Stimulated activated CD4-positive, alpha-beta T cell treated with anti-CD3 and anti-CD28 coated beads, Interleukin-1b, Interleukin-23, amount 100 ng/mL, for 48 hours (primary cell): ENCODE data around the gene OR2V1.
"Not testable (repeated sequence)": the region's sequence is repeated elsewhere in the genome, so short reads cannot be mapped to it uniquely, and the experiment has no call there.

ENCODE experiments used
- DNase-seq: peaks from one replicate; pipeline ENCODE4 v3.0.0-alpha.2; 2020

Gene OR2V1

DNA sequence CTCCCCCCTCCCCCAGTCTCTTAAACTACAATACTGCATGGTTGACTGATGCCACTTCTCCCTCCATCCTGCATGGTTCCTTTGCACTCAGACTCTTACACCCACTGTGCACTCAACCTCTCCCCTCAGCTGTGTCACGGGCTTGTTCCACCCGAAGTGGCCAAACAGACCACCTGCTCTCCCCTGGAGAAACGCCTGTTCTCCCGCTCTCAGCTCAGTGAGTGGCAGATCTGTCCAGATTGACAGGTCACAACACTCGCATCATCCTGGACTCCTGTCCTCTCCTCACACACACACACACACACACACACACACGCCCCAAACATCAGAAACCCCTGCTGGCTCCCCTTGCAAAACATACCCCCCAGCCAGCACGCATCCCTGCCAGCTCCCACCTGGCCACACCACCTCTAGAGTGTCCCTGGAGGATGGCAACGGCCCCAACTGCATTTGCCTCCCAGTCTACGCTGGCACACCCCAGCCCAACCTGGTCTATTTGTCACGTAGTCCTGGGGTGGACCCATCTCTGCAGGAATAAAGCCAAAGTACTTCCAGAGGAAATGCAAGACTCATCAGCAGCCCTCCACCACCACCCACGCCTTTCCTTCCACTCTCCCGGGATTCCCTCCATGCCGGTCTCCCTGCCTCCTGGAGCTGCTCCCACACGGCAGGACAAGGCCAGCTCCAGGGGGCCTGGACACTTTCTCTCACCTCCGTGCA is 2.9 kb downstream of the OR2V1 start:
- DNase-seq: no peak

DNA sequence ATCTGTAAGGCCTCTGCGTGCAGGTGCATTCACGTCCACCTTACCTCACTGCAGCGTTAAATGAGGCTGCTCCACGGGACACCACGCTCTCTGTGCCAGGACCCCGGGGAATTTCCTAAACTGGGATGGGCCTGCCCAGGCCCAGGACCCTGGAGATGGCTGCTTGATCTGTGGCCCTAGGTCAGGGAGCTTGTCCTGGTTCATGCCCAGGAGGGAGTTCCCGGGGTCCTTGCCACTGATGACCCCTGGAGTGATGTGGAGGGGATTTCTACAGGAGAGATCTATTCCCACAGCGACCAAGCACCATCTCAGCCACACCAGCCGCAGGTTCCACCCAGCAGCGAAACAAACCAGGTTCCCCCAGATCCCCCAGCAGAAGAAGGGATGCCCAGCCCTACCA is 3.5 kb downstream of the OR2V1 start:
- no peak for DNase-seq

GRCh38 chr5:181126841-181127240 is 4.1 kb downstream of the OR2V1 start:
- DNase-seq: no peak

GRCh38 chr5:181124526-181124925 is 6.4 kb downstream of the OR2V1 start:
- DNase-seq: no peak

DNA sequence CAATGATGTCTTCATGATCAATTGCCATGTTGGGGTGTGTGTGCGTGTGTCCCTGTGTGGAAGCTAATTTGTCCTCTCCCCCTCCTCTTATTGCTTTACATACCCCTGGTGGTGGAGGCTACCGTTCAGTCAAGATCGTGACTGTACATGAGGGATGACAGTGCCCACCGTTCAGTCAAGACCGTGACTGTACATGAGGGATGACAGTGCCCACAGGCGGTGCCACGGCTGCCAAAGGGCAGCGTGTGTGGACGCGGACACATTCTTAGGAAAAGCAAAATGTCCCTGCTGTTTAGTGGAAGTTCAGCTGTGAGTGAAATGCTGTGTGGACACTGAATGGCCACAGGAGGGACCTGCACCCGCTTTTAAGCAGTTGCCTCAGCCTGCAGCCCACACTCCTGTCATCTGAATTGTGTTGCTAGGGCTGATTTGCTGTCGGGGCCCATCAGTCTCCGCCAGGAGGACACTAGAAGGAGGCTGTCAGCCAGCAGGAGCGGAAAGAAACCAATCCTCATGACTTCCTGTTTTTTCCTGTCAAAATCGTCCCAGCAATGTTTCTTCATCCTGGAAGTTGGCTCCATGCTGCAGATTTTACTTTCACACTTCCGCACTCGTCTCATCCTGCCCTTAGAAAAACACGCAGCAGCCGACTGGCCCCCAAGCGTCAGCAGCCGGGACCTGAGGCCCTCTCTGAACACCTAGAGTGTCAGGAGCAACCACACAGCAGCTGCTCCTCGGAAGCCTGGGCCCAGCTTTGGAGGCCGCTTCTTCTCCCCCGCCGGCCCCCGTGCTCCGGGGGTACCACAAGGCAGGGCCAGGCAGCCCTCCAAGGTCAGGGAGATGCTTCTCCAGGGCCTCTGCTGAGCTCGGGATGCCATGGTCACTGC is 9.1 kb downstream of the OR2V1 start:
- no peak for DNase-seq

GRCh38 chr5:181120761-181121160 is 10.2 kb downstream of the OR2V1 start:
- no peak for DNase-seq

DNA sequence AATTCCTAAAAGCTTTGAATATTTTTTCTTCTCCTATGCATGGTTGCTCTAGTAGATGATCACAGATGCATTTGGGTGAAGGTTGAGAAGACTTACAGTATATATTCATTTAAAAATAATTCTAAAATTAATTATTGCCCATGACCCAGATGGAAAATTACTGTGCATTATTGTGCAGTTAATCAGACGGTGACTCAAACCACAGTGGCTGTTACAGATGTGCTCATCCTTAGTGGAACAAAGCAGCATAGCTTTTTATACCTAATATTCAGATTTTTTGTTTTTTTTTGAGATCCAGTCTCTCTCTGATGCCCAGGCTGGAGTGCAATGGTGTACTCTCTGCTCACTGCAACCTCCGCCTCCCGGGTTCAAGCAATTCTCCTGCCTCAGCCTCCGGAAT is 10.7 kb downstream of the OR2V1 start:
- no peak for DNase-seq

DNA sequence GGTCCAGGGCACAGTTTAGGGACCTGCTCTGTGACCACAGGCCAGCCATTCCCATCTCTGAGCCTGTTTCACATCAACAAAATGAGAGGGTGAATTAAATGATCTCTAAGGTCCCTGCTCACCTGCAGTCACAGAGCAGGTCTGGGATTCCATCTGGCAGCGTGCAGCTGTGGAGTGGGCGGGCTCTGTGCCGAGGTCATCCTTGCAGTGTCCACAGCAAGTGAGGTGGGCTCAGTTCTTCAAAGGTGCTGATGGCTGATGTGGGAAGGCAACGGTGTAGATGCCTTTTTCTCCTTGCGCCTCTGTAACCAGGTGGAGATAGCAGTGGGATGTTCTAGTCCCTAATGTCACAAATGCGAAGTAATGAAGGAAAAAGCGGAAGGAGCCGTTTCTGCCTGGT is 11.9 kb downstream of the OR2V1 start:
- no peak for DNase-seq

DNA sequence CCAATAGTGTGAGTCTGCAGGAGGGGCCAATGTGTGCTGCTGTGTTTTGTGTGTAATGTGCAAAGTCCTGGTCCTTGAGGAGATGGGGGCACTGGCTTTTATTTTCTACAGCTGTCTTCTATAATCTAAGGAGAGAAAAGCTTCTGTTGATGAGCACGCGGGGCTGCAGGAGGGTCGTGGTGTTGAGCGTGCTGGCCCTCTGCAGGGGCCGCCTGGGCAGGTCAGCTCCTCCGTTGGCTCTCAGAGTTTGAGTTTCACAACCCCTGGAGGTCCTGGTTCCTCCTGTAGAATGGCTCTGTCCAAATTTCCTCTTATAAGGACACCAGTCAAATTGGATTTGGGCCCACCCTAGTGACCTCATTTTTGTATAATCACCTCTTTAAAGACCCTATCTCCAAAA is 12.6 kb downstream of the OR2V1 start:
- DNase-seq: no peak

DNA sequence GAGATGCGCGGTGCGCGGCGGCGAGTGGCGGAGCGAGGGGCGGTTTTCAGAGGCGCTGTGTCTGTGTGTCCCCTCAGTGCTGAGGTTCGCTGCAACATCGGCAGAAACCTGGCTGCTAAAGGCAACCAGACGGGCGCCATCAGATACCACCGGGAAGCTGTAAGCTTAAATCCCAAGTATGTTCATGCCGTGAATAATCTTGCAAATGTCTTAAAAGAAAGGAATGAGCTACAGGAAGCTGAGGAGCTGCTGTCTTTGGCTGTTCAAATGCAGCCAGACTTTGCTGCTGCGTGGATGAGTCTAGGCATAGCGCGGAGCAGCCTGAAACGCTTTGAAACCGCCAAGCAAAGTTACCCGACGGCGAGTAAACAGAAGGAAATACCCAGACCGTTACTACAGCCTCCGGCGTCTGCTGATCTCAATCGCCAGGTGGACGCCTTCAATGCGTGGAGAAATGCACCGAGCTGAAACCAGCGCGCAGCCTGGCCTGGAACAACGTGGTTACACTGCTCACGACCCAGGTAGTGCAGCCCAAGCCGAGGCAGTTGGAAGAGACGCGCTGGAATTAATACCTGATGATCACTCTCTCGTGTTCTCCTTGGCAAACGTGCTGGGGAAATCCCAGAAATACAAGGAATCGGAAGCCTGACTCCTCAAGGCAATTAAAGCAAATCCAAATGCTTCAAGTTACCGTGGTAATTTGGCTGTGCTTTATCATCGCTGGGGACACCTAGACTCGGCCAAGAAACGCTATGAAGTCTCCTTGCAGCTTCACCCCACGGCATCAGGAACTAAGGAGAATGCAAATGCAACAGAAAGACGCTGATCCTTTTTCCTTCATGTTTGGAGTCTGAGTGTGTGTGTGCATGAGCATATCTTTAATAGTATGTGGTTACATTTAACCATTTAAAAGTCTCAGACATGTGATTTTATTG is 15.9 kb downstream of the OR2V1 start:
- no peak for DNase-seq

DNA sequence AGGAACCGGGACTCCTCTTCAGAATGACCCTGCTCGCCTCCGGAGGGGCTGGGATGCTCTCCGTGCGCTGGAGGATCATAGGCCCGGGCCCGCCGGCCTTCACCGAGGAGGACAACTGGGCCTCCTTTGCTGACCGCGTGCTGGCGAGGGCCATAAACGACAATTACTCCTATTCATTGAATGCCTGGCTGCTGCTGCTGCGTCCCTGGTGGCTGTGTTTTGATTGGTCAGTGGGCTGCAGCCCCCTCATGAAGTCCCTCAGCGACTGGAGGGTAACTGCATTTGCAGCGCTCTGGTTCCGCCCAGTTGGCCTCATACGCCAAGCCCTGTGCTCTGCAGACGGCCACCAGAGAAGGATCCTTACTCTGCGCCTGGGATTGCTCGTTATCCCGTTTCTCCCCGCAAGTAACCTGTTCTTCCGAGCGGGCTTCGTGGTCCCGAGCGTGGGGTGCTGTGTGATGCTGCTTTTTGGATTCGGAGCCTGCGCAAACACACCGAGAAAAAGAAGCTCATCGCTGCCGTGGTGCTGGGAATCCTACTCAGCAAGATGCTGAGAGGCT is 16.6 kb downstream of the OR2V1 start:
- DNase-seq: no peak

DNA sequence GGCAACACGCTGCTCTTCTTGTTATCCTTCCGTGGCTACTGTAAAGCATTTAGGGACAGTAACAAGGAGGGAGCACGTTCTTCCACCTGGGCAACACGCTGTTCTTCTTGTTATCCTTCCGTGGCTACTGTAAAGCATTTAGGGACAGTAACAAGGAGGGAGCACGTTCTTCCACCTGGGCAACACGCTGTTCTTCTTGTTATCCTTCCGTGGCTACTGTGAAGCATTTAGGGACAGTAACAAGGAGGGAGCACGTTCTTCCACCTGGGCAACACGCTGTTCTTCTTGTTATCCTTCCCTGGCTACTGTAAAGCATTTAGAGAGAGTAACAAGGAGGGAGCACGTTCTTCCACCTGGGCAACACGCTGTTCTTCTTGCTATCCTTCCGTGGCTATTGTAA is 17.4 kb downstream of the OR2V1 start:
- DNase-seq: not testable (repeated sequence)

- DNase-seq: no peak
These were observed 18.5 kb downstream of the OR2V1 start for GRCh38 chr5:181112476-181112875.

- no peak for DNase-seq
These were observed 20.0 kb downstream of the OR2V1 start for GRCh38 chr5:181111010-181111409.

GRCh38 chr5:181109489-181110013 is 21.4 kb downstream of the OR2V1 start:
- no peak for DNase-seq

GRCh38 chr5:181108578-181109165 is 22.3 kb downstream of the OR2V1 start:
- no peak for DNase-seq

- DNase-seq: no peak
These were observed 23.3 kb downstream of the OR2V1 start for GRCh38 chr5:181107699-181108098.

DNA sequence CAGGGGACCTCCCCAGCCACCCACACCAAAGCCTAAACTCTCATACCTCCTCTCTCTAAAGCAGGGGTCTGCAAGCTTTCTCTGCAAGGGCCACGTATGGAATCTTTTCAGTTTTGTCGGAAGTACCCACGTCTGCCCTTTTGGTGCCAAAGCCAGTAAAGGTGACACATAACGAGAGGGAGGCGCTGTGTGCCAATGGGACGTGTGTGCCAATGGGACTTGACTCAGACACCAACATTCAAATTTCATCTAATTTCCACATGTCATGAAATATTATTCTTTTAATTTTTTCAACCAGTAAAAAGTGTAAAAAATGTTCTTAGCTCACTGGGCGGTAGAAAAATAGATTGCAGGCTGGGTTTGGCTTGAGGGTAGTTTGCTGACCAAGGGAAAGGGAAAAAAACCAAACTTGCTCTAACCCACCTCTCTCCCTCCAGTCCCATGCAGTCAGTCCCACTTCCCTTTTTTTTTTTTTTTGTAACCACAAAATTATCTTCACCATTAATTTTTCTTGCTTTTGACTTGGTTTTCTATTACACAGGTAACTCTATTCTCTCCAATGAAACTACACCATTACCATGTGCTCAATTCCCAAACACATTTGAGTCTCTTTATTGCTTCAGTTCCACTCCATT is 25.5 kb downstream of the OR2V1 start:
- DNase-seq: no peak

GRCh38 chr5:181104606-181105390 is 26.2 kb downstream of the OR2V1 start:
- not testable (repeated sequence) for DNase-seq

DNA sequence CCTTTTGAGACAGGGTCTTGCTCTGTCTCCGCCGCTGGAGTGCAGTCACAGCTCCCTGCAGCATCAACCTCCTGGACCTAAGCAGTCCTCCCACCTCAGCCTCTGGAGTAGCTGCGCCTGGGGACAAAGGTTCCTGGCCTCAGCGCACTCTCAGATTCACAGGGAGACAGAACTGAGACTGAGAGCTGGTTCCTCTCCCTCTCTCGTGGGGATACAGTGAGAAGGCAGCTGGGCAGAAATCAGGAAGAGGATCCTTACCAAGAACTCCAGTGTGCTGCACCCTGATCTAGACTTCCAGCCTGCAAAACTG is 26.8 kb downstream of the OR2V1 start:
- DNase-seq: not testable (repeated sequence)
